HG03097 (cell line): ENCODE measurements around the gene AOC3.
"Not testable (repeated sequence)": the region's sequence is repeated elsewhere in the genome, so short reads cannot be mapped to it uniquely, and the experiment has no call there.

Source experiments
- ATAC-seq: cut with Tn5 transposase; IDR thresholded peaks from one replicate; pipeline ENCODE4 v1.9.1; 2021; ENCODE audit not compliant: unreplicated experiment, low FRiP score

Gene AOC3

GRCh38 chr17:42866631-42867575, 15.9 kb downstream of the AOC3 start:
- ATAC-seq, result no peak

- not testable (repeated sequence) for ATAC-seq
These were observed 16.8 kb downstream of the AOC3 start for GRCh38 chr17:42867694-42868261.

- no peak for ATAC-seq
These were observed 17.3 kb downstream of the AOC3 start for GRCh38 chr17:42868338-42868737.

- no peak for ATAC-seq
These were observed 20.6 kb downstream of the AOC3 start for GRCh38 chr17:42871647-42872046.

- no peak for ATAC-seq
These were observed 21.4 kb downstream of the AOC3 start for GRCh38 chr17:42872251-42872965.

GRCh38 chr17:42873315-42873714, 22.3 kb downstream of the AOC3 start:
- ATAC-seq, result no peak

GRCh38 chr17:42873932-42874695, 23.1 kb downstream of the AOC3 start:
- ATAC-seq, result not testable (repeated sequence)

GRCh38 chr17:42877037-42877436, 26.0 kb downstream of the AOC3 start:
- no peak for ATAC-seq

- no peak for ATAC-seq
These were observed 27.3 kb downstream of the AOC3 start for GRCh38 chr17:42878123-42878880.

GRCh38 chr17:42878924-42879595, 28.1 kb downstream of the AOC3 start:
- no peak for ATAC-seq

GRCh38 chr17:42879596-42879985, 28.6 kb downstream of the AOC3 start:
- no peak for ATAC-seq

GRCh38 chr17:42880776-42881310, 29.8 kb downstream of the AOC3 start:
- no peak for ATAC-seq

GRCh38 chr17:42881706-42882105, 30.7 kb downstream of the AOC3 start:
- ATAC-seq, result not testable (repeated sequence)

GRCh38 chr17:42882166-42882565, 31.2 kb downstream of the AOC3 start:
- ATAC-seq, result no peak

- no peak for ATAC-seq
These were observed 33.0 kb downstream of the AOC3 start for GRCh38 chr17:42883802-42884558.

GRCh38 chr17:42885806-42886205, 34.8 kb downstream of the AOC3 start:
- ATAC-seq, result not testable (repeated sequence)

GRCh38 chr17:42886283-42887176, 35.5 kb downstream of the AOC3 start:
- ATAC-seq, result no peak
